GM11168 (cell line): Measurements from ENCODE around the gene TBCD.

Source experiments
- in situ Hi-C: fragments of 300-500 bp; cut with MboI; formaldehyde crosslinking; loops from one replicate; pipeline ENCODE4 v1.12.0; 2022; ENCODE audit warnings: low sequenced_read_pairs; ENCODE audit not compliant: unreplicated experiment

The TBCD gene

GRCh38 chr17:82876602-82877379 lies 124.9 kb downstream of the TBCD start:
- in situ Hi-C loops: no loop called here

- in situ Hi-C loops: no loop called here
These were observed 126.7 kb downstream of the TBCD start for GRCh38 chr17:82878527-82878926.

GRCh38 chr17:82879241-82879640 lies 127.4 kb downstream of the TBCD start:
- in situ Hi-C loops: no loop called here

GRCh38 chr17:82880620-82881323 lies 128.9 kb downstream of the TBCD start:
- in situ Hi-C loops: no loop called here

GRCh38 chr17:82881324-82881823 lies 129.5 kb downstream of the TBCD start:
- in situ Hi-C loops: no loop called here

- in situ Hi-C loops: no loop called here
These were observed 130.2 kb downstream of the TBCD start for GRCh38 chr17:82881900-82882714.

GRCh38 chr17:82882715-82883418 lies 131.0 kb downstream of the TBCD start:
- in situ Hi-C loops: no loop called here

GRCh38 chr17:82883419-82884031 lies 131.7 kb downstream of the TBCD start:
- in situ Hi-C loops: no loop called here

- in situ Hi-C loops: no loop called here
These were observed 132.6 kb downstream of the TBCD start for GRCh38 chr17:82884341-82884969.

GRCh38 chr17:82884970-82885353 lies 133.1 kb downstream of the TBCD start:
- in situ Hi-C loops: no loop called here

GRCh38 chr17:82887255-82888164 lies 135.6 kb downstream of the TBCD start:
- in situ Hi-C loops: no loop called here

- in situ Hi-C loops: no loop called here
These were observed 137.0 kb downstream of the TBCD start for GRCh38 chr17:82888583-82889495.

- in situ Hi-C loops: no loop called here
These were observed 137.9 kb downstream of the TBCD start for GRCh38 chr17:82889496-82890338.

GRCh38 chr17:82890339-82890730 lies 138.5 kb downstream of the TBCD start:
- in situ Hi-C loops: no loop called here

GRCh38 chr17:82890926-82891678 lies 139.2 kb downstream of the TBCD start:
- in situ Hi-C loops: no loop called here

GRCh38 chr17:82891911-82892310 lies 140.0 kb downstream of the TBCD start:
- in situ Hi-C loops: no loop called here
